ENCODE results near the gene PNPLA7. TPM values are rescaled to one million over a fixed set of nuclear protein-coding genes. Genes with fewer than 3 reads are reported as not detected.
"Not testable (repeated sequence)": the region's sequence is repeated elsewhere in the genome, so short reads cannot be mapped to it uniquely, and the experiment has no call there.

Gene PNPLA7
- total and polyA plus RNA-seq, 2 of the 8 experiments (the other 6 are each of a cell fraction or from before 2014, with no cell fraction given), result 0.35 to 0.47 TPM

- H3K18ac ChIP-seq (ENCODE audit: extremely low read depth, low read length); H2BK120ac ChIP-seq (replicated peaks; ENCODE audit: low read depth, low read length); H4K91ac ChIP-seq (replicated peaks; ENCODE audit: insufficient read length, low read length); H2BK15ac ChIP-seq (ENCODE audit: low read length); H2BK5ac ChIP-seq (ENCODE audit: low read depth, low read length); H3K27ac ChIP-seq (ENCODE audit: low read depth, low read length); H2BK20ac ChIP-seq (ENCODE audit: low read length); H3K23me2 ChIP-seq (ENCODE audit: low read depth, low read length); H3K4me2 ChIP-seq (ENCODE audit: insufficient read depth in 1 of 2, low read depth in 2 of 2, low read length in 2 of 2); POLR2A ChIA-PET (ENCODE audit: partially characterized antibody); H3K27me3 ChIP-seq (replicated peaks in 1 of 4; ENCODE audit: control insufficient read depth in 3 of 4, extremely low read depth in 1 of 4, insufficient read depth in 3 of 4, low read length in 3 of 4); H3K9me3 ChIP-seq (ENCODE audit: insufficient read depth in 2 of 2, low read depth in 1 of 2, low read length in 1 of 2); FAIRE-seq; H4K20me1 ChIP-seq (replicated peaks in 1 of 2; ENCODE audit: control insufficient read depth in 1 of 2, insufficient read depth in 2 of 2, low read length in 2 of 2); H4K5ac ChIP-seq (ENCODE audit: insufficient read length, low read depth, low read length); H2BK12ac ChIP-seq (ENCODE audit: low read depth, low read length); H2AFZ ChIP-seq (ENCODE audit: low read length); DNase-seq (ENCODE audit: low read depth in 1 of 2, low spot score in 2 of 2); H3K36me3 ChIP-seq (ENCODE audit: control insufficient read depth in 2 of 4, insufficient read depth in 4 of 4, low read length in 3 of 4); H3K4ac ChIP-seq (replicated peaks; ENCODE audit: insufficient read length, low read depth, low read length); H3K4me1 ChIP-seq (replicated peaks in 1 of 4; ENCODE audit: control insufficient read depth in 3 of 4, insufficient read depth in 4 of 4, low read length in 3 of 4); H3K79me2 ChIP-seq (ENCODE audit: control insufficient read depth in 1 of 2, insufficient read depth in 2 of 2, low read length in 2 of 2); H3K56ac ChIP-seq (replicated peaks; ENCODE audit: insufficient read length, low read depth, low read length); H3K9ac ChIP-seq (replicated peaks in 1 of 4; ENCODE audit: extremely low read depth in 1 of 4, low read depth in 3 of 4, low read length in 3 of 4); H3K23ac ChIP-seq (ENCODE audit: insufficient read length); H3K14ac ChIP-seq (ENCODE audit: insufficient read length); H4K8ac ChIP-seq (ENCODE audit: extremely low read depth, insufficient read depth, low read length); H2AK5ac ChIP-seq (ENCODE audit: low read depth, low read length); H3K79me1 ChIP-seq (ENCODE audit: low read depth, low read length); H3K4me3 ChIP-seq (ENCODE audit: extremely low read depth in 1 of 4, insufficient read depth in 2 of 4, low read depth in 3 of 4, low read length in 4 of 4): not testable (repeated sequence)
- CTCF ChIA-PET (ENCODE audit: partially characterized antibody), result interaction anchor here (1.4 to 1.7 kb wide), 2 partner anchors 10 to 110 kb away, joined by 3 to 4 read pairs; partner anchors contain the start of genes EXD3 and NOXA1
- peak; percentile 82 for TF ChIP-seq ASH2L (IDR thresholded peaks at IDR 0.05; ENCODE audit: low read length)
- WGBS, 2 experiments (ENCODE audit: extremely low coverage in 1 of 2, insufficient coverage in 1 of 2, insufficient read length in 1 of 2, insufficient replicate concordance in 2 of 2, low coverage in 1 of 2, low lambda C conversion rate in 2 of 2, missing lambda C conversion rate in 1 of 2), result 86% methylated on average over 10 of the region's 10 CpGs; no CpG with 5 or more reads in 1 of the 2 experiments
Observed at GRCh38 chr9:137532891-137533468, 17.2 kb downstream of the PNPLA7 start.

Data from H1 (cell line).